AG04450 (cell line): ENCODE measurements around the gene ZDHHC9. TPM values are rescaled to one million over a fixed set of nuclear protein-coding genes. Genes with fewer than 3 reads are reported as not detected.

ENCODE experiments used
- CTCF ChIA-PET: fragments of 300-600, 350-600 bp; formaldehyde crosslinking; extraction: SDS; loops from one replicate; lab custom pipeline; 2022; ENCODE audit warnings: antibody characterized with exemption, inconsistent platforms; lab: Charles Lee
- POLR2A ChIA-PET: fragments of 350-600 bp; formaldehyde crosslinking; extraction: SDS; loops from one replicate; lab custom pipeline; 2021; ENCODE audit warnings: antibody characterized with exemption, inconsistent platforms; lab: Yijun Ruan, JAX
- DNase-seq: peaks from one replicate; pipeline ENCODE4 v3.0.0-alpha.2; 2011; ENCODE audit warnings: low read depth, low spot score
- H3K27ac ChIP-seq: one replicate; pipeline ENCODE4 v1.5.1; 2012; ENCODE audit warnings: low read depth, low read length, control low read depth
- H3K27me3 ChIP-seq: one replicate; pipeline ENCODE4 v1.6.0; 2012; ENCODE audit warnings: low read length; ENCODE audit not compliant: control insufficient read depth, insufficient read depth
- H3K4me3 ChIP-seq: 2 replicates; pipeline ENCODE4 v1.5.1; 2011; ENCODE audit warnings: mild to moderate bottlenecking, low read depth, low read length, control low read depth
- H3K9me3 ChIP-seq: 2 replicates; pipeline ENCODE4 v1.5.1; 2012; ENCODE audit warnings: low read length; ENCODE audit not compliant: control insufficient read depth, insufficient read depth
- polyA plus RNA-seq: library from polyadenylated mRNA; depleted of rRNA; stranded (reverse); fragments of >200 nt; gene quantifications from 2 replicates; pipeline ENCODE4 v1.2.3, GENCODE V29; 2011
- TF ChIP-seq, protein P1 (sequence below): IDR thresholded peaks from 2 replicates; pipeline ENCODE4 v1.5.1; 2011; ENCODE audit warnings: low read depth, low read length, control low read depth, inconsistent platforms

ZDHHC9 gene
- polyA plus RNA-seq, 1 experiment = 46.0 TPM

DNA sequence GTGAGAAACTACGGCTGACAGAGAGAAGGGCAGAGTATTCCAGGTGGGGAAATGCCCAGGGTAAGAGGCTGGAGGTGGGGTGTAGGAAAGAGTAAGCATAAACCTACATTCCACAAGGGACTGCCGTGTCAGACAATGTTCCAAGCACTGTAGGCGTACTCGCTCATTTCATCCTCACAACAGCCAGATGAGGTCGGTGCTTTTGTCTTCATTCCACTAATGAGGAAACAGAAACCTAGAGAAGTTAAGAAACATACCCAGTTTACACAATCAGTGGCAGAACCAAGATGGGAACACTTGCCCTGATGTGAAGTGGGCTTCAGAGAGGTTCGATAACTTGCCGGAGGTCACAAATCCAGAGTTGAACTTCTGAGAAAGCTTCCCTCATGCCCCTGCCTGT, 59.3 kb downstream of the ZDHHC9 start:
- TF ChIP-seq, protein P1, sequence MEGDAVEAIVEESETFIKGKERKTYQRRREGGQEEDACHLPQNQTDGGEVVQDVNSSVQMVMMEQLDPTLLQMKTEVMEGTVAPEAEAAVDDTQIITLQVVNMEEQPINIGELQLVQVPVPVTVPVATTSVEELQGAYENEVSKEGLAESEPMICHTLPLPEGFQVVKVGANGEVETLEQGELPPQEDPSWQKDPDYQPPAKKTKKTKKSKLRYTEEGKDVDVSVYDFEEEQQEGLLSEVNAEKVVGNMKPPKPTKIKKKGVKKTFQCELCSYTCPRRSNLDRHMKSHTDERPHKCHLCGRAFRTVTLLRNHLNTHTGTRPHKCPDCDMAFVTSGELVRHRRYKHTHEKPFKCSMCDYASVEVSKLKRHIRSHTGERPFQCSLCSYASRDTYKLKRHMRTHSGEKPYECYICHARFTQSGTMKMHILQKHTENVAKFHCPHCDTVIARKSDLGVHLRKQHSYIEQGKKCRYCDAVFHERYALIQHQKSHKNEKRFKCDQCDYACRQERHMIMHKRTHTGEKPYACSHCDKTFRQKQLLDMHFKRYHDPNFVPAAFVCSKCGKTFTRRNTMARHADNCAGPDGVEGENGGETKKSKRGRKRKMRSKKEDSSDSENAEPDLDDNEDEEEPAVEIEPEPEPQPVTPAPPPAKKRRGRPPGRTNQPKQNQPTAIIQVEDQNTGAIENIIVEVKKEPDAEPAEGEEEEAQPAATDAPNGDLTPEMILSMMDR = no peak
- Histone ChIP-seq H3K27ac (no peak overlapping the region), H3K9me3 (no peaks in the 10 kb centered on the region), H3K27me3 (peaks cover 3% of the 10 kb centered on the region), H3K4me3 (no peak overlapping the region)
- CTCF ChIA-PET = interaction anchor here (0.6 kb wide), 1 partner anchor 546 kb away, joined by 3 read pairs; no protein-coding TSS in a partner anchor
- POLR2A ChIA-PET = no interaction called here
- no peak for DNase-seq

DNA sequence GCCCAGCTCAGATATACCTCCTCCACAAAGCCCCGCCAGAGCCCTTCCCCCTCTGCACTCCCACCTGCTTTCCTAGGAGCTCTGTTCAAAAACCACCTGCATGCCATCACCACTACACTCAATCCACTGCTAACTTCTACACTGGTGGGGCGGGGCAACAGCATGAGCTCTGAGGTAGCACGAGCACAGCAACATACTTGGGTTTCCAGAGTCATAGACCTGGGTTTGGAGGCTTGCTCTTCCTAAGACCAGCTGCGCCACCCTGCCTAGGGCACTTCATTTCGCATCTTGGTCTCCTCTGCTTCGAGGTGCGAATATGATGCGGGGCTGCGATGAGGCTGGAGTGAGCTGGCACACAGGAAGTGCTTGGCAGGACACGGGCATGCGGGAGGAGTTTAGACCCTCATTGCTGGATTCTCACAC, 60.4 kb downstream of the ZDHHC9 start:
- CTCF ChIA-PET = no interaction called here
- no peak for DNase-seq
- TF ChIP-seq, protein P1 = no peak

DNA sequence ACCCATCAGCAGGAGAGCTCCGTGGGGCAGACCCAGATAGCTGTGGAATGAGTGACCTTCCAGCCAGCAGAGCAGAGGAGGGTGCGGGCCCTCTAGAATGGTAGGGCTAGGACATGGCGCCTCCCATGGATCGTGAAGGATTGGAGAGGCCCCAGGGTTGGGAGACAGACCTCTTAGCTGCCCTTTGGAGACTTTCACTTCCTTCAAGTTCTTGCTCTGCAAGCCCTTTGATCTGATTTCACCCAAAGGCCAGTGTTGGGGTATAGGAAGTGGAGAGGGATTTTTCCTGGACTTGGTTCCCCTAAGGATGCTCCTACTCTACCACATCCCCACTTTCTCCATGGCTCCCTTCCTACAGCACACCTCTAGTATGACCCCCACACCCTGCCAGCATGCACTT, 61.0 kb downstream of the ZDHHC9 start:
- Histone ChIP-seq H3K9me3 (no peaks in the 10 kb centered on the region), H3K4me3 (no peak overlapping the region), H3K27me3 (peaks cover 3% of the 10 kb centered on the region), H3K27ac (no peak overlapping the region)
- ChIA-PET CTCF (no interaction called here), POLR2A (no interaction called here)
- TF ChIP-seq, protein P1 = no peak
- DNase-seq = no peak

More for the DNA sequence above, 60.4 kb downstream of the ZDHHC9 start:
- Histone ChIP-seq H3K27me3 (peaks cover 3% of the 10 kb centered on the region), H3K9me3 (no peaks in the 10 kb centered on the region), H3K27ac (no peak overlapping the region), H3K4me3 (no peak overlapping the region)
- POLR2A ChIA-PET = no interaction called here

DNA sequence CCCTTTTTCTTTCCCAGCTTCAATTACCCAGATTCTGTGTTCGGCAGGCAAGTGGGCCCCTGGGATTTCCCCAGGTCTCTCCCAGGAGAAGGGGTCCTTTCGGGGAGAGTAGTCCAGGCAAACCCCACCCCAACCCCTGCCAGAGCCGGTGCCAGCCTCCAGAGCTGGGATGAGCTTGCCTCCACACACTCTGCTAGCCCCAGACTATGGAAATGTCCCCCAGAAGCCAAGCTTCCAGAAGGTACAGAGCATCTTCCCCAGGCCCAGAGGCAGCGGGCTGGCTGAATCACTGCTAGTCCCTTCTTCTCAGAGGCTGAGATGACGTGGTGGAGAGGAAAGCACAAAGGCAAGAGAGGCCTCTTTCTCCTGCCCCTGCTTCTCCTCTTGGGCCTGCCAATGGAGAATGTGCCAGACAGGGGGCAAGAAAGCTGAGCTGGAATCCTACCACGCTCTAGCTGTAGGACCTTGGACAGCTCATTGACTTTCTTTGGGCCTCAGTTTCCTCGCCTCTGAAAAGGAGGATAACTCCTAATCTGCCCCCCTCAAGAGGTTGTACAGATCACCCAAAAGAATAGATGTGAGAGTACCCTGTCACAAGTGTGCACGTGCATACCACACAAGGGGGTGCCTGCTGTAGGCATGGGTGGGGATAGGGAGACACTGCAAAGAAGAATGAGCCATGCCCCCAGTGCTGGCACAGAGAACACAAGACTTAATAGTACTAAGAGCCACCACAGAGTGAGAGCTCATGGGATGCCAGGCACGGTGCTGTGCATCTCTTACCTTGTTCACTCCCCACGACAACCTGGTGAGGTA, 61.8 kb downstream of the ZDHHC9 start:
- ChIA-PET CTCF (no interaction called here), POLR2A (no interaction called here)
- Histone ChIP-seq H3K9me3 (no peaks in the 10 kb centered on the region), H3K27me3 (peaks cover 3% of the 10 kb centered on the region), H3K4me3 (no peak overlapping the region), H3K27ac (no peak overlapping the region)
- no peak for DNase-seq
- TF ChIP-seq, protein P1 = no peak

DNA sequence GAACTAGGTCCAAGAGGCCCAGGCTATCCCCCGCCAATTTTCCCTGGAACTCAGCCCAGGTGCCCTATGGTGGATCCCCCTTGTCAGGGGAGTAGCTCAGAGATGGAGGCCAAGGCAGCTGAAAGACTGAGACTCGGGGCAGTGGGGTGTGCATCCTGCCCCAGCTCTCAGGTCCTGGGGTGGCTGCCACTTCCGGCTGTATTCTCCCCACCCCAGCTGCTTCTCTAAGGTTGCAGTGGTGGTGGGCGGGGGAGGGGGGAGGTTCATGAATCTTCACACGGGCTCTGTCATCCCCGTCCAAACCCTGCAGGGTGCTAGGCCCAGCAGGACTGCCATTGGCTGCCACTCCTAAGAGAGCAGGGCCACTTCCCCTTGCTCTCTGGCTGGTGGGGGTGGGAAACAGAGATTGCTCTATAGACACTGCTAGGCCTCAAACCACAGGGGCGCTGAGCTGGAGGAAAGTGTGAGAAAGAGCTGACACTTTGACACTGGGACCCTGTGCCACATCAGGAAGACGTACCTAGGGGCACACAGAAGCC, 62.5 kb downstream of the ZDHHC9 start:
- TF ChIP-seq, protein P1 = no peak
- POLR2A ChIA-PET = no interaction called here
- no peak for DNase-seq
- no peak overlapping the region for H3K27ac ChIP-seq
- no peak overlapping the region for H3K4me3 ChIP-seq
- CTCF ChIA-PET = no interaction called here
- peaks cover 3% of the 10 kb centered on the region for H3K27me3 ChIP-seq
- H3K9me3 ChIP-seq = no peaks in the 10 kb centered on the region
